HG02763 (cell line): ENCODE data around the gene CYBC1.

ENCODE experiments used
- ATAC-seq: cut with Tn5 transposase; IDR thresholded peaks from one replicate; pipeline ENCODE4 v1.9.1; 2021; ENCODE audit warnings: mild to moderate bottlenecking, moderate library complexity; ENCODE audit not compliant: unreplicated experiment

The CYBC1 gene

DNA sequence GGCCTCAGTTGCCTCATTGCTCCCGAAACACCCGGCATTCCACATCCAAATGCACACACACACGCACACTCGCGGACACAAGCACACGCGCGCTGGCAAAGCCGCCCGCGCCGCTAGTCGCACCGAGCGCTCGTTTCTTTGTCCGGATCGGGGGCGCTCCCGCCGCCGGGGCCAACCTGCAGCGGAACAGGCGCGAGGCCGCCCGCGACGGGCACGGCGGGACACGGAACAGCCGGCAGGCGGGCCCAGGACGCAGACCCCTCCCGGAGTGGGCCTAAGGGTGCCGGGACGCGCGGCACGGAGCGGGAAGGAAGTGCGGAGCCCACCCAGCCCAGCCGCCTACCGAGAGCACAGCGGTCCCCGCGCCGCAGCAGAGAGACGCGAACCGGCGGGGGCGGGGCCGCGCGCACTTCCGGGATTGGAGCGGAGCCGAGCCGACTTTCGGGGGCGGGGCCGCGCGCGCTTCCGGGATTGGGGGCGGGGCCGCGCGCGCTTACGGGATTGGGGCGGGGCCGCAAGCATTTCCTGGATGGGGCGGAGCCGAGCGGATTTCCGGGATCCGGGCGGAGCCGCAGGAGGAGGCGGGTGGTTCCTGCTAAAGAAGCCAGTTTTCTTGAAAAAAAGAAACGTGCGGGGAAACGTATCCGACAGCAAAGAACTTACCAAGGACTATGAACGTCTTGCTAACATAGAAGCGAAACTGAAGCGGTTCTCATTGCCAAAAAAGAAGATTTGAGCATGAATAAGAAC, at the start of gene CYBC1:
TSS of gene CYBC1 (minus strand) at position 396 of the 750 bp plus-strand sequence. CDS start 1,498 bp downstream, outside the sequence.
- ATAC-seq: peak; percentile 69

DNA sequence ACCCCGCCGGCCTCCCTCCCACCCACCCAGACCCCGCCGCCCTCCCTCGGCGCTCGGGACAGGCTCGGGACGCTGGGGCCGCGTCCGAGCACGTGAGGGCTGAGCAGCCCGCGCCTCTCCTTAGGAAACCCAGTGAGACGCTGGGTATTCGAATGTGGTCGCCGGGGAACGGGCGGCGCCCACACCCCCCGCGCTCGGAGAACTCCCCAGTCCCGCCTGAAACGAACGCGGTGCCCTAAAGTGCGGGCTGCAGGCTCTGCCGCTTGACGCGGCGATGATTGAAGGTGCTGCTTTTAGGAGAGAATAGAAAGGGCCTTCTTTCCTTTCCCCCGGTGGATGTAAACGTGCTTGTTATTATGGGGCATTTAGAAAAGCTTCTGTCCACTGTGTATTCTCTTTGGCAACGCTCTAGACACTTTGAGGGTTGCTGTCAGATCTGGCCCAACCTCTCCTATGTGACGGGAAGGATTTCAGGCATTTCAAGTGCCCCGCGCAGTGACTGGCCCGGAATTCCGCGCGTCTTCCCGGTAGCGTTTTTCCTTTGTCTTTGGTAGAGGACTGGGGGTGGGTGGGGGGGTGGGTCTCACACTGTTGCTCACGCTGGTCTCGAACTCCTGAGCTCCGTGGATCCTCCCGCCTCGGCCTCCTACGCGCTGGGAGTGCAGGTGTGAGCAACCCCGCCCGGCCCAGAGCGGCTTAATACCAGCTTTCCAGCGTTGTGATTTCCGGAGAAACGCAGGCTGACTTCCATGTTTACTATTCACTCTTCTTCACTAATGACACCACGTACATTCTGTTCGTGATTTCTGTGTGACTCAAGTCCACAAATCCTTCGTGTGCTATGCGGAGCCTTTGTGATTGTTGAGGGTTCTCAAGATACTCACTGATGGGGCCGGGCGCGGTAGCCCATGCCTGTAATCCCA, 47.2 kb upstream of the CYBC1 start:
- ATAC-seq: no peak

DNA sequence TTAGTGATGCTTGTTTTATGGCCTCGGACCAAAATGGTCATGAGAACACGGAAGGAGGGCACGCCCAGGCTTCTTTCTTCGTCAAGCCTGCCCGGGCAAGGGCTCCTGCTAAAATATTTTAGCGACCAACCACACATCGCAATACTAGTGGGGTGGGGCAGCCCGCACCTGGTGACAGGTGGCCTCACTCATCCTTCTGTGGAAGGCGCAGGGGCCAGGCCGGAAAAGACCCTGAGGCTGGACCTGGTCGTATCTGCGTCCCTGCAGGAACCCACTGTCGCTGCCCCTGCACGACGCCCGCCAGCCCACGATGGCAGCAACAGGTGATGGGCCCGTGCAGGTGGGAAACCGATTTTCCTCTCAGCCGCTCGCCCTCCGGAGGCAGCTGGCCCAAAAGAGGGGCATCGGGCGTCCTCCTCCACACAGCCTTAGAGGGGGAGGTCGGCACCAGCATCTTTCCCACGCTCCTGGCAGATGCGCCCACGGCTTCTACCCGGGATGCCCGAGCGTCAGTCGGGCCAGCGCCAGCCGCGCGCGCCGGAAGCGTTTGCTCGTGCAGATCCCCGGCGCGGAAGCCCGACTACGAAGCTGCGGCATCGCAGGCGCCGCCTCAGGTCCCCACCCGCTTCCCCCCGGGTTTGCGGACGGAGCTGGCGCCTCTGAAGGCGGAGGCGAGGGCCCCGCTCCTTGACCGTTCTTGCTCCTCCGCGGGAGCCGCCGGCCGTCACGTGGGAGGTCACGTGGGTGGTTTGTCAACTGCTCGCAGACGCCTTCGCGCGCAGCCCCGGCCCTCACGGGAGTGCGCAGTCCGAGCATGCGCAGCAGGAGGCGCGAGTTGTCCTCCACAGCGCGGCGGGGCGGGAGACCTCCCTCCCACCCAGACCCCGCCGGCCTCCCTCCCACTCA, 46.2 kb upstream of the CYBC1 start:
- peak; percentile 67 for ATAC-seq

DNA sequence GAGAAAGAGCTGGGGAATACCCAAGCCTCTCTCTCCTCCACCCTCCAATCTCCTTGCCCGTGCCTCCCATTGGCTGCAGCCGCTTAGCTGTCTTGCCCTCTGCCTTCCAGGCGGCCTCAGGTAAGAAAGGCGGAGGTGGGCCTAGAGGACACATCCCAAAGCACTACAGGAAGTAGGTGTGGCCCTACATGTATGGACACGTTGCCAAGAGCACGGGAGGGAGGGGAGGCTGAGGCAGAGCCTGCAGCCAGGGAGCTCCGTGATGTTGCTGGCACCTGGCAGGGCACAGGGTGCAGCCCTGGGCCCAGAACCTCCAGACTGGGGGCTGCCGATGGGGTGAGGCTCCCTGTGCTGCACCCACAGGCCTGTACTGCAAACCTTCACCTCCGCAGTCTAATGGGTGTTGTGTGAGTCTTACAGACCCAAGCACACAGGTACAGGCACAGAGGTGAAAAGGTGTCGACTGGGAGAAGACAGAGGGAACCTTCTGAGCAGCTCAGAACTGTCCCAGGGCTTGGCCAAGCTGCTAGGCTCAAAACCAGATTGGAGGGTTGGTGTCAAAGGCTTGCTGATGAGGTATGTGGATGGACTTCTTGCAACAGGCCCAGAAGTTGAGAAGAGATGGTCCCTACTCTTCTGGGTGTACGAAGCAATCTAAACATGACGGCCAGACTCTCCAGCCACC, 45.4 kb upstream of the CYBC1 start:
- no peak for ATAC-seq

DNA sequence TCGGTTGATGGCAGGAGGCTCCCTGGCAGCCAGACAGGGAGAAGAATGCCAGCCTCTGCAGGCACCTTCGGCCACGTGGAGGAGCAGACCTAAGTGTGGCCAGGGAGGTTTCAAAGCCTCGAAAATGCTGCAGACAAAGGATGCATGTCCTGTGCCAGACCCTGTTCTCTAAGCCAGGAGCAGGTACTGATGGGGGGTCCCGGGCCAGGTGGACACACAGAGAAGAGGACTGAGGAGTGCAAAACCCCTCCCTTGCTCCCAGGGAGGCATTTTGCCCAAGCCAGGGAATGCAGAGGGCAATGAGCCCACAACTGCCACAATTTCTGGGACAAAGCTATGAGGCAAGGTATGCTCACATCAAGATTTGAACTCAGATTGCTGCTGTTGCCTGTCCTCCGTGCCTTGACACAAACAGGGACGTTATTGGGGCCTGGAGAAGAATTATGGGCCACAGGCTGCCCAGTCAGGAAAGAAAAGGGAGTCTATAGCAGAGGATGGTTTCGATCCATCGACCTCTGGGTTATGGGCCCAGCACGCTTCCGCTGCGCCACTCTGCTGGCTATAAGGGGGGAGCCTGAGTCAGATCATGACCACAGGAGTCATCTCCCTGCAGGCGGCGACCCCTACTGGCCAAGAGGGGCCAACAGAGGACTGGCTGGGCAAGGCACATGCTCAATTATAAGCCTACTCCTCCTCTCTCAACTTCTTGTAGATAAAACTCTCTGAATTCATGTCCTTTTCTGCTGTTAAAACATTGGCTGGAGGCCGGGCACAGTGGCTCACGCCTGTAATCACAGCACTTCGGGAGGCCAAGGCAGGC, 43.9 kb upstream of the CYBC1 start:
- no peak for ATAC-seq

DNA sequence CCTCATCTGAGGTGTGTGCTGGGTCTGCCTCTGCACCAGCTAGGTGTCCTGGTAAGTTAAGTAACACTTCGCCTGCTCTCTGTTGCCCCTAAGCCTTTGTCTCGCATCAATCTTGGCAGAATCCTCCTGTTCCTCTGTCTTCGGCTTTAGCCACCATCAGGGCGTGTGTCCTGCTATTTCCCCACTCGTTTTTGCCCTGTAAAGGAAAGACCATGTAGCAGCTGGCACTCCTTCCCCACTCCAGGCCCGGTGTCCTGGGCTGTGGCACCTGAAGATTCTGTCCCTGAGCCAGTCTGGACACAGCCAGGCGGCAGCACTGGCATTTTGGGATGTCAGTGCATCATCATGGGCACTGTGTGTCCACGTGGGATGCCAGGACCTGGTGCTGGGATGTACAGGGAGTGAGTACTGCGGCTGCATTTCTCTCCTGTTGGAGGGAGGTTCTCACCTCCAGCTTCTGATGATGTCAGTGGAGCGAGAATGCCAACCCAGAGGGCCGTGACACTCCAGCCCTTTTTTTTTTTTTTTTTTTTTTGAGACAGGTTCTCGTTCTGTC, 42.8 kb upstream of the CYBC1 start:
- no peak for ATAC-seq

DNA sequence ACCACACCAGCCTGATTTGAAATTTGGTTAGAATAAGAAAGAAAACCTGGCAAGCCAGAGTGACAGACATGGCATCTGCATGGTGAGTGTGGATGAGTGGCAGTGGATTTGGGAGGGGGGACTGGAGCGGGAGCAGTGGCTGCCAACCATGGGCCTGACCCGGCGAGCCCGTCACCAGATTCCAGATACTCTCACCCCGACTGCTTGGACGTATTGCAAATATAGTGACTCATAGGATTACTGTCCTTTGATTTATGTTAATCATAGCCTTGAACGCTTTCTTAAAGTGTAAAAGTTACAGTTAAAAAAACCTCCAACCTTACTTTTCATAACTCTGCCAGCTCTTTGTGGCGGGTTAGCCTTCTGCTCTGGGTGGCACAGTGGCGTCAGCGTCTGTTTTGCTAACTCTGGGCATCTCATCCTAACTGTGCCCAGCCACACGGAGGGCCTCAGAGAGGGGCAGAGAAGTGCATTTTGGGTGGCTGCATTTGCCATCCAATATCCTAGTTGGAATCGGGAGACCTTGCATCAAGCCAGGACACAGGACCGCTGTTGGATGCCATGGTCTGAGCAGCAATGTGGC, 42.2 kb upstream of the CYBC1 start:
- ATAC-seq: no peak

DNA sequence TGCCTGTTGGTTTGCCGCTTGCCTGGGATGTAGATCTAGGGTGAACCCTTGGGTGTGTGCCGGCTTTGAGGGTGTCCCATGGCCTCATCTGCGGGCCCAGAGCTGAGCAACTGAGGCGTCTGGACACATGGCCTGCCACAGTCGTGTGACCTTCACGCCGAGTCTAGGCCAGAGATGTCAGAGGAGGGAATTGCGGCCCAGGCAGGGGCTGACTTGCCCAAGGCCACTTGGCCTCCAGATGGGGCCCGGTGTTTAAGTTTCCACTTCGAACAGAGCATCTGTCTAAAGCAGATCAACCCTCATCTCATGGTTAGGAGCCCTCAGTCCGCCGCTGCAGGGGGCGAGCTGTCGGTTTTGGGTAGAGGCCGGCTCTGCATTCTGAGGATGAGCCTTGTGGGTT, 41.0 kb upstream of the CYBC1 start:
- no peak for ATAC-seq

DNA sequence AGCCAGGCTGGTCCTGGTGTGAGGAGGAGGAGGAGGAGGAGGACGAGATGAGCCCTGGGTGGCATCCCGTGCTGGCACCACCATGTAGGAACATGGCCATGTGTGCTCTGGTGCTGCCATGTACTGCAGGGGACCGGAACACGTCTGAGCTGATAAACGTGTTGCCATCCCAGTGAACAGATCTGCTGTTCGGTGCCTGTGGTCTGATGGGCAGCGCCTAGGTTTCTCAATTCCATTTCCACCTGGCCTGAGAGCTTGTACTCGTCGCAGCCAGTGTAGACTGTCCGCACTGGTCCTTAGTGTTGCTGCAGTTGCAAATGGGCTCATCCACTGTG, 40.6 kb upstream of the CYBC1 start:
- no peak for ATAC-seq

DNA sequence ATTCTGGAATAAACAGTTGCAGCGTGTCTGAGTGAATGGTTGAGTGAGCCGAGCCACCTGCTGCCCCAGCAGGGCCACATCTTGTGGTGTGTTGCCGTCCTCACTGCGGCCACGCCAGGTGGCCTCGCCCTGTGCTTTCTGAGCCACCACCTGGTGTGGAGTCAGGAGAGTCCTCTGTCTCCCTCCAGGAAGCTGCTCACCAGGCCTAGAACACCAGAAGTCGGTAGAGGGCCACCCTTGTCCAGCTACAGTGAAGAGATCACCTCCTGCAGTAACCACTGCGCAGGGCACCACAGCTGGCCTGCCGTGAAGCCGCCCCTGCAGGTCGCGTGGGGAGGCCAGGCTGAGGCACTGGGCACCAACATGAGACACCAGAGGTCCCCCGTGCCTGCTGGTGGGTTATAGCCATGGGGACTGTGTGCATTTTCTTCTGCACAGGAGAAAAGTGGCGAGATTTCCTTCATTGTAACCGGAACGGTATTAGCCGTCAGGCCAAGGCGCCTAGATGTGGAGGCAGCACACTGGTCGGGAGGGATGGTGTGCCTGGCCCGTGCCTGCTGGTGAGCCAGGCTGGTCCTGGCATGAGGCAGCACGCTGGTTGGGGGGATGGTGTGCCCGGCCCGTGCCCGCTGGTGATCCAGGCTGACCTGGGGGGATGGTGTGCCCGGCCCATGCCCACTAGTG, 40.1 kb upstream of the CYBC1 start:
- ATAC-seq: no peak

DNA sequence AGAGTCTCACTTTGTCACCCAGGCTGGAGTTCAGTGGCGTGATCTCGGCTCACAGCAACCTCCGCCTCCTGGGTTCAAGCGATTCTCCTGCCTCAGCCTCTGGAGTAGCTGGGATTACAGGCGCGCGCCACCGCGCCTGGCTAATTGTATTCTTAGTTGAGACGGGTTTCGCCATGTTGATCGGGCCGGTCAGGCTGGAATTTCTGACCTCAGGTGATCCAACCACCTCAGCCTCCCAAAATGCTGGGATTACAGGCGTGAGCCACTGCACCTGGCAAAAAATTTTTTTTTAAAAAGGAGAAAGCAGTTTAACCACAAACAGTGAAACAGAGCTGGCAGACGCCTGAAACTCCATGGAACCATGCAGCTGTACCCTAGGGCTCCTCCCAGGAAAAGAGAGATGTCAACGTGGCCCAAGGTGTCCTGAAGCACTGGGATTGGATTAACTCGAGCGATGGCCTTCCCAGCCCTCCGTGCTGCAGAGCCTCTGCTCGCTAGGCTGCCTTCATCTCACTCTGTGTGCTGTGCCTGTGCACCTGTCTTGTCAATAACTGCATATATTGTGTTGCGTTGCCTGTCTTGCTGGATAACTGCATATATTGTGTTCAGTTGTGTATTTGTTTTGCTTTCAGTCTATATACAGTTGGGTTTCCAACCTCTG, 39.4 kb upstream of the CYBC1 start:
- no peak for ATAC-seq

DNA sequence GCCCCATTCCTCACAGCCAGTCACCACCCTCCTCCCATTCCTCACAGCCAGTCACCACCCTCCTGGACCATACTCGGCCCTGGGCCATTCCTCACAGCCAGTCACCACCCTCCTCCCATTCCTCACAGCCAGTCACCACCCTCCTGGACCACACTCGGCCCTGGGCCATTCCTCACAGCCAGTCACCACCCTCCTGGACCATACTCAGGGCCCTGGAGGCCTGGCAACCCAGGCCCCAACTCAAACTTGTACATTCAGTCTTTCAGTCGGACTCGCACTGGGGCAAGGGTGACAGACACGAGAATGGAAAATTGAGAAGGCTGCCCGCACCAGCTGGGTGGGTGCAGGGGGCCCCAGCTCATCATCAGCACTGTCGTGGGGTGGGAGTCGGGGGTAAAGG, 38.6 kb upstream of the CYBC1 start:
- no peak for ATAC-seq

DNA sequence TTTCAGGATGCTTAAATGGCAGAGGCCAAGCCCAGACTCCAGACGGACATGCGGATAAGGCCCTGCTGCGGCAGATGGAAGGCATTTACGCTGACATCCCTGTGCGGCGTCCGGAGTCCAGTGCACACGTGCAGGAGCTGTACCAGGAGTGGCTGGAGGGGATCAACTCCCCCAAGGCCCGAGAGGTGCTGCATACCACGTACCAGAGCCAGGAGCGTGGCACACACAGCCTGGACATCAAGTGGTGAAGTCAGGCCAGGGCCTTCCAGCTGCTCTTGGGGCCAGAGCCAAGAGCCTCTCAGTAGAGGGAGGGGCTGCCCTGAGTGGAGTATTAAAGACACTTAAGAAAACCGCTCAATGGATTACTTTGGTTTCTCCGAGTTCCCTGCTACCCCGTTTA, 37.4 kb upstream of the CYBC1 start:
- ATAC-seq: no peak

DNA sequence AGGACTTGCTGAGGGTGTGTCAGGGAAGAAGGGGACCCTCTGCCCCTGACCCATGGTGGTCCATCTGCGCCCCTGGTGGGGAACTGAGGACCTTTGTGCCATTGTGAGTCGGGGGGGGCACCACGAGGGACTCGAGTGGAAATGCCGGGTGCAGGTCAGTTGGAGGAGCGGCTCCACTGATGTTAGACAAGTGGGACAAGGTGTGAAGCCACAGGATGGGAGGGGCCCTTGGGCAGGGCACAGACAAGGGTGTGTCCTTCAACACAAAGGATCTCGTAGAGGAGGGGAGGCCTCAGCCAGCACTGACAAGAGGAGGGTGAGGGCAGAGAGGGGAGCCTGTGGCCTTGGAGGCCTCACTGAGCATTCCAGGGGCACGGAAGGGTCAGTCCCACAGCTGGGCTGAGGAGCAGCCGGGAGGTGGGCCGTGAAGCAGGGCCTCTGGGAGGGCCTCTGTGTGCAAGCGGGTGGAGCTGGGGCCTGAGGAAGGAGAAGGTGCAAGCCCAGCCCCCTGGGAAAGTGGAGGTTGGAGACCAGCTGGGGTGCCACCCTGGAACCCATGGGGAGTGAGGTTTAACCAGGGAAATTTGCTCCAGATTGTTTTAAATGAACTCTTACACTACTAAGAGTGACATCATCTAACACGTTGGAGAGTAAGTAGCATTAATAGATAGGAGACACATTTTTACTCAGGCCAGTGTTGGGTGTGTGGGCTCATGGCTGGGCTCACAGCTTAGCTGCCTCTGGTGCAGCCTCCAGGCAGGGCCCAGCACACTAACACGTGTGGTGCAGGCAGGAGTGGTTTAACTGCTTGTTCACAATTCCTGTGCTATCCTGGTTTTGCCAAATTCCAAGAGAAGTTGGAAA, 35.9 kb upstream of the CYBC1 start:
- ATAC-seq: no peak

DNA sequence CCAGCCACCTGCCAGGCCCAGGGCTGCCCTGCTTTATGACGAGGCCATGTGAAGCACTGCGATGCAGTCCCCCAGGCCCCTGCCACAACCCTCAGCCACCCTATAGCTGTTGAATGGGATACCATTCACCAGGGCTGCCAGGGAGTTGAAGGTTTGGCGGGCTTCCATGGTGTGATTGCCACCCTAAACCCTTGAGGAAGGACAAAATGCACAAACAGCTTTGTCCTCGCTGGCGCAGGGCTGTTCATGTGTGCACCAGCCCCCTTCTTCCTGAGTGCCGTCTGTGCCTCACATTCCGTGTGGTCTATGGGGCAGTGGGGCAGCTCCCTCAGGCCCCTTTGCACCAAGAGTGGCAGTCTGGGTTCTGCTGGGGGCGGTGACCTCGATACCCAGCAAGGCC, 33.3 kb upstream of the CYBC1 start:
- ATAC-seq: no peak

DNA sequence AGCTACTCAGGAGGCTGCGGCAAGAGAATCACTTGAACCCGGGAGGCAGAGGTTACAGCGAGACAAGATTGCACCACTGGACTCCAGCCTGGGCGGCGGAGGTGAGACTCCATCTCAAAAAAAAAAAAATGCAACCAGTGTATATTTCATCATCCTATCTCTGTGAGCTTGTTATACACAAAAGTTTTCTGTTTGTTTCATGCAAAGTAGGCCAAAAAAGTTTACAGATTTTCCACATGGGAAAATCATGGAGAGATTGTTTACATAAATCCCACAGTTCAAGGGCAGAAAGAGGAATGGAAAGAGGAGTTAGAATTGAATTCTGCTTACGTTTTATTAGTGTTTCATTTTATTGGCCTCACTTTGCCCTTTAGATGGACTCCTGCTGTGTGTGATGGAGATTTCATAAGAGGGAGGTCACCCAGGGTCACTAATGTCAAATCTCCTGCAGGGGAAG, 32.7 kb upstream of the CYBC1 start:
- ATAC-seq: no peak

DNA sequence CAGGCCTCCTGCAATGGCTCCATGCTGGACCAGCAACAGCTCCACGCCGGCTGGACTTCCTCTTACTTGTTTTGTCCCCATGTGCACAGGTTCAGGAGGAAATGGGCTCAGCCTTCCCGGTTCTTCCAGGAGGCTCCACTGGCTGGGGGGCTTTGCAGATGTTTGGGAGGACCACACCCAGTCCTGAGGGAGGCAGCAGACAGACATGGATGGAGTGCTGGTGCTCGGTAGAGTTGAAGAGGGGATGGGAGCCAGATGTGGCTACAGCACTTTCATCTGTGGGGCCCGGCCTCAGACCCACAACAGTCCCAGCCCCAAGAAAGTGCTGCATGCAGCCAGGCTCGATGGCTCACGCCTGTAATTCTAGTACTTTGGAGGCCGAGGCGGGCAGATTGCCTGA, 29.8 kb upstream of the CYBC1 start:
- no peak for ATAC-seq
